IMR-90 (cell line): ENCODE measurements around the gene ITGA1. TPM values are rescaled to one million over a fixed set of nuclear protein-coding genes. Genes with fewer than 3 reads are reported as not detected.

Experiments used
- ATAC-seq: fragments of 200-7000 bp; cut with Tn5 transposase; 2 replicates; pipeline ENCODE4 v1.9.1; 2020; ENCODE audit warnings: low read depth, mild to moderate bottlenecking, moderate library complexity
- BruUV-seq: library from RNA; stranded (reverse); fragments of 400-500 nt; replicated peaks from 2 replicates; lab custom pipeline; 2021; lab: Mats Ljungman, UMichigan
- CTCF ChIA-PET: fragments of 300-600 bp; formaldehyde crosslinking; extraction: SDS; loops from one replicate; lab custom pipeline; 2021; ENCODE audit warnings: antibody characterized with exemption; lab: Yijun Ruan, JAX
- POLR2A ChIA-PET: fragments of 300-600 bp; sonication (Branson Sonifier 250); formaldehyde crosslinking; loops from one replicate; lab custom pipeline; 2022; ENCODE audit warnings: antibody characterized with exemption; ENCODE audit not compliant: unreplicated experiment; lab: Charles Lee
- DNase-seq: peaks from one replicate; pipeline ENCODE4 v3.0.0; 2013
- H2AFZ ChIP-seq: replicated peaks from 2 replicates; pipeline ENCODE3; 2013; ENCODE audit warnings: low read length, mild to moderate bottlenecking; ENCODE audit not compliant: poor library complexity
- H2AK5ac ChIP-seq: 2 replicates; pipeline ENCODE4 v1.6.1; 2013; ENCODE audit warnings: low read depth, low read length, inconsistent platforms
- H2AK9ac ChIP-seq: replicated peaks from 2 replicates; pipeline ENCODE3; 2013; ENCODE audit warnings: mild to moderate bottlenecking, low read depth, low read length, moderate library complexity; ENCODE audit not compliant: poor library complexity
- H2BK120ac ChIP-seq: 2 replicates; pipeline ENCODE4 v1.6.1; 2013; ENCODE audit warnings: low read depth, low read length, inconsistent platforms
- H2BK15ac ChIP-seq: 3 replicates; pipeline ENCODE4 v1.6.1; 2013; ENCODE audit warnings: low read depth, low read length, inconsistent platforms
- H2BK20ac ChIP-seq: 2 replicates; pipeline ENCODE4 v1.6.1; 2013; ENCODE audit warnings: low read depth, mild to moderate bottlenecking, inconsistent platforms, low read length, moderate library complexity
- H2BK5ac ChIP-seq: 2 replicates; pipeline ENCODE4 v1.6.1; 2013; ENCODE audit warnings: mild to moderate bottlenecking, low read depth, low read length, inconsistent platforms; ENCODE audit not compliant: poor library complexity, severe bottlenecking
- H3K14ac ChIP-seq: replicated peaks from 2 replicates; pipeline ENCODE4 v1.6.1; 2013; ENCODE audit warnings: low read depth, low read length, inconsistent platforms
- H3K18ac ChIP-seq: 2 replicates; pipeline ENCODE4 v1.6.1; 2013; ENCODE audit warnings: low read depth, low read length, control low read depth
- H3K23ac ChIP-seq: 2 replicates; pipeline ENCODE4 v1.6.1; 2013; ENCODE audit warnings: low read depth, low read length, inconsistent platforms
- H3K27ac ChIP-seq: 2 replicates; pipeline ENCODE4 v1.5.1; 2013; ENCODE audit warnings: mild to moderate bottlenecking, control low read depth, low read length; ENCODE audit not compliant: insufficient read depth
- H3K27me3 ChIP-seq: 2 replicates; pipeline ENCODE4 v1.6.1; 2013; ENCODE audit warnings: low read length; ENCODE audit not compliant: control insufficient read depth, insufficient read depth
- H3K36me3 ChIP-seq: 2 replicates; pipeline ENCODE4 v1.6.1; 2013; ENCODE audit warnings: low read length, mixed read lengths; ENCODE audit not compliant: control insufficient read depth, insufficient read depth
- H3K4ac ChIP-seq: 2 replicates; pipeline ENCODE4 v1.6.1; 2013; ENCODE audit warnings: low read depth, low read length, inconsistent platforms
- H3K4me1 ChIP-seq: 2 replicates; pipeline ENCODE4 v1.6.1; 2013; ENCODE audit warnings: low read length, mixed read lengths; ENCODE audit not compliant: control insufficient read depth, insufficient read depth
- H3K4me2 ChIP-seq: 2 replicates; pipeline ENCODE4 v1.6.1; 2013; ENCODE audit warnings: low read depth, mild to moderate bottlenecking, control low read depth, low read length, moderate library complexity
- H3K4me3 ChIP-seq: 2 replicates; pipeline ENCODE4 v1.5.1; 2013; ENCODE audit warnings: low read depth, mild to moderate bottlenecking, control low read depth, low read length, moderate library complexity; ENCODE audit not compliant: insufficient read depth
- H3K56ac ChIP-seq: 2 replicates; pipeline ENCODE4 v1.6.1; 2013; ENCODE audit warnings: low read length, inconsistent platforms; ENCODE audit not compliant: insufficient read depth; ENCODE audit errors: extremely low read depth
- H3K79me1 ChIP-seq, 2 experiments: 2 replicates each; pipeline ENCODE4 v1.6.1; 2013; ENCODE audit warnings: low read length in 2 of 2, inconsistent platforms in 1 of 2, low read depth in 1 of 2
- H3K9ac ChIP-seq: 2 replicates; pipeline ENCODE4 v1.6.1; 2013; ENCODE audit warnings: low read depth, low read length, control low read depth
- H3K9me1 ChIP-seq: 2 replicates; pipeline ENCODE4 v1.6.1; 2013; ENCODE audit warnings: low read length, inconsistent platforms; ENCODE audit not compliant: insufficient read depth
- H3K9me3 ChIP-seq: 2 replicates; pipeline ENCODE4 v1.6.1; 2013; ENCODE audit warnings: low read length; ENCODE audit not compliant: control insufficient read depth, insufficient read depth
- H4K20me1 ChIP-seq: 2 replicates; pipeline ENCODE4 v1.6.1; 2013; ENCODE audit warnings: low read length, inconsistent platforms; ENCODE audit not compliant: insufficient read depth
- H4K5ac ChIP-seq: 2 replicates; pipeline ENCODE4 v1.6.1; 2013; ENCODE audit warnings: mild to moderate bottlenecking, low read depth, low read length, control low read depth
- H4K8ac ChIP-seq, 2 experiments: 2 replicates each; pipeline ENCODE4 v1.6.1; 2013; ENCODE audit warnings: low read depth in 2 of 2, low read length in 2 of 2, control low read depth in 1 of 2, inconsistent platforms in 1 of 2
- H4K91ac ChIP-seq: 2 replicates; pipeline ENCODE4 v1.6.1; 2013; ENCODE audit warnings: low read depth, low read length, inconsistent platforms; ENCODE audit not compliant: insufficient read depth
- BHLHE40 ChIP-seq: fragments of 150-350 bp; IDR thresholded peaks from 2 replicates; pipeline ENCODE4 v1.6.1; 2016; ENCODE audit warnings: mild to moderate bottlenecking, low read depth, low read length
- CTCF ChIP-seq: conservative IDR thresholded peaks from 2 replicates; pipeline ENCODE4 v1.5.1; 2012; ENCODE audit warnings: mild to moderate bottlenecking, low read depth, low read length, improper control_type of control experiment
- ELK1 ChIP-seq: fragments of 150-350 bp; IDR thresholded peaks from 2 replicates; pipeline ENCODE4 v1.6.1; 2016; ENCODE audit warnings: low read depth, mild to moderate bottlenecking, low read length, moderate library complexity, borderline replicate concordance
- NFE2L2 ChIP-seq: fragments of 150-350 bp; IDR thresholded peaks from 2 replicates; pipeline ENCODE4 v1.6.1; 2016; ENCODE audit warnings: low read depth, mild to moderate bottlenecking, low read length
- POLR2A ChIP-seq: IDR thresholded peaks from 2 replicates; pipeline ENCODE4 v1.6.1; 2012; ENCODE audit warnings: mild to moderate bottlenecking, low read depth, low read length
- WGBS, 2 experiments: methylation state at CpG; one replicate each; pipeline versions ENCODE4 v1.1.5 to v1.1.7; 2013; ENCODE audit warnings: missing lambda C conversion rate in 2 of 2; ENCODE audit not compliant: insufficient read length in 1 of 2; ENCODE audit errors: extremely low coverage in 2 of 2; 5-methylcytosine and 5-hydroxymethylcytosine counted together
- dilution Hi-C: fragments of 300-500 bp; cut with HindIII; formaldehyde crosslinking; loops from one replicate; pipeline ENCODE4 v1.14.3; 2018; ENCODE audit warnings: low sequenced_read_pairs; ENCODE audit not compliant: unreplicated experiment
- in situ Hi-C: fragments of 300-500 bp; cut with MboI; formaldehyde crosslinking; loops from 3 replicates; pipeline ENCODE4 v1.14.3; 2019; ENCODE audit warnings: low sequenced_read_pairs, inconsistent platforms, mixed read lengths
- intact Hi-C: fragments of 100-400 bp; cut with micrococcal nuclease; formaldehyde crosslinking; loops from 2 replicates; pipeline ENCODE4 v1.10.0; 2022
- polyA plus RNA-seq, 3 experiments: library from polyadenylated mRNA; depleted of rRNA; stranded (reverse); fragments of >200 nt; gene quantifications; 2 replicates each; pipeline ENCODE4 v1.2.3, GENCODE V29; 2012; ENCODE audit warnings: low replicate concordance in 1 of 3
- total RNA-seq: library from RNA; depleted of rRNA; stranded (reverse); fragments of >200 nt; gene quantifications from 2 replicates; pipeline ENCODE4 v1.2.3, GENCODE V29; 2012

The ITGA1 gene
- total and polyA plus RNA-seq, 2 of the 4 experiments (the other 2 are of a cell fraction), result 22.3 to 95.2 TPM

- 0 out of 2 replicates have a peak overlapping the region, but pooled peaks have one; percentile 6 for H4K91ac ChIP-seq
- in situ Hi-C loops, result no loop called here
- H3K18ac ChIP-seq, result no peak overlapping the region
- peak overlapping the region; percentile 21; the same call in 1 of the 2 replicates for H3K23ac ChIP-seq
- H3K27me3 ChIP-seq, result no peaks in the 10 kb centered on the region
- H3K9ac ChIP-seq, result no peak overlapping the region
- no peak overlapping the region for H2AK9ac ChIP-seq
- no peak overlapping the region for H2BK20ac ChIP-seq
- H4K8ac ChIP-seq, result peak overlapping the region in 1 of 2 experiments; percentile 42; a peak in 1 of 4 replicates
- peak overlapping the region; percentile 30; the same call in 1 of the 2 replicates for H3K4ac ChIP-seq
- H3K14ac ChIP-seq, result 0 out of 2 replicates have a peak overlapping the region, but pooled peaks have one; percentile 27
- H4K20me1 ChIP-seq, result no peaks in the 10 kb centered on the region
- TF ChIP-seq POLR2A (no peak), BHLHE40 (no peak), NFE2L2 (no peak), ELK1 (no peak), CTCF (no peak)
- intact Hi-C loops, result loop anchor here (2.0 kb wide), 1 partner anchor 28 kb away; no protein-coding TSS in a partner anchor
- DNase-seq (no peak), ATAC-seq (0 out of 2 replicates have a peak, but pooled peaks have one; percentile 31)
- BruUV-seq, result no TSS peak
- H2AK5ac ChIP-seq, result peak overlapping the region; percentile 40; the same call in 1 of the 2 replicates
- no peak overlapping the region for H3K4me3 ChIP-seq
- H3K56ac ChIP-seq, result no peak overlapping the region
- no peak overlapping the region for H2BK120ac ChIP-seq
- peaks cover 25% of the 10 kb centered on the region for H3K36me3 ChIP-seq
- H3K4me1 ChIP-seq, result peaks cover 9% of the 10 kb centered on the region
- H2BK15ac ChIP-seq, result no peak overlapping the region; the same call in 2 of the 3 replicates
- H3K9me1 ChIP-seq, result peaks cover 10% of the 10 kb centered on the region
- 0 out of 2 replicates have a peak overlapping the region, but pooled peaks have one; percentile 3 for H3K27ac ChIP-seq
- H2BK5ac ChIP-seq, result peak overlapping the region; percentile 57
- dilution Hi-C loops, result no loop called here
- ChIA-PET CTCF (no interaction called here), POLR2A (no interaction called here)
- H2AFZ ChIP-seq, result no peak overlapping the region
- no peaks in the 10 kb centered on the region for H3K9me3 ChIP-seq
- H4K5ac ChIP-seq, result peak overlapping the region; percentile 32; the same call in 1 of the 2 replicates
- WGBS, 2 experiments, result no CpG with 5 or more reads among the region's 6 CpGs
- peak overlapping the region; percentile 22; the same call in 1 of the 2 replicates for H3K4me2 ChIP-seq
- peaks cover 12 to 18% of the 10 kb centered on the region in 2 experiments; a peak in 3 of 4 replicates for H3K79me1 ChIP-seq
Observed at GRCh38 chr5:52892242-52892878, 104.6 kb downstream of the ITGA1 start.
